ENCODE measurements around the gene ZNF644.
"Not testable (repeated sequence)": the region's sequence is repeated elsewhere in the genome, so short reads cannot be mapped to it uniquely, and the experiment has no call there.

The ZNF644 gene

DNA sequence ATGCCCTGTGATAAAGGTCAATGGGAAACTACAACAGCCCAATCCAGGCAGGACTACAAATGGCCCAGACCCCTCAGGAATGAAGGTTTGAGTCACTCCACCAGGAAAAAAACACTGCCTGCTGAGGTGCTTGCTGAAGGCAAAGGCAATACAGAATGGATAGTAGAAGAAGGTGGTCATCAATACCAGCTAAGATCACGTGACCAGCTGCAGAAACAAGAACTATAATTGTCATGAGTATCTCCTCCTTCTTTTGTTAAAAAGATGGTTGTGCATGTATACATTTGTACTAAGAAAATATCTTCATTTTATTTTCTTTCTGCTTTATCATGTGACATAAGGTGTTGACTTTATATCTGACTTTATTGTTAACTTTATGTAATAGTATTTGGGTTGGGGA lies 23.4 kb upstream of the ZNF644 start:
- Histone ChIP-seq H3K4me2 (ENCODE audit: low read length) (no peak overlapping the region), H3K27me3 (ENCODE audit: insufficient read depth, low read length, poor library complexity) (no peaks in the 10 kb centered on the region), H3K36me3 (ENCODE audit: control insufficient read depth, insufficient read depth, low read length) (no peaks in the 10 kb centered on the region), H3K4me1 (ENCODE audit: control insufficient read depth, low read depth, low read length) (no peaks in the 10 kb centered on the region), H3K23ac (ENCODE audit: low read length) (no peak overlapping the region), H3K4ac (ENCODE audit: low read depth, low read length) (no peak overlapping the region), H4K8ac (ENCODE audit: low read depth, low read length) (no peak overlapping the region), H3K27ac (ENCODE audit: low read depth, low read length) (no peak overlapping the region), H3K79me2 (ENCODE audit: control insufficient read depth, insufficient read depth, low read length) (no peaks in the 10 kb centered on the region), H3K18ac (ENCODE audit: low read length) (no peak overlapping the region), H3K56ac (ENCODE audit: low read length) (no peak overlapping the region), H3K79me1 (ENCODE audit: low read length) (no peaks in the 10 kb centered on the region), H3K9ac (ENCODE audit: low read length) (no peak overlapping the region), H2BK5ac (ENCODE audit: low read length) (no peak overlapping the region), H2AK5ac (ENCODE audit: low read length) (no peak overlapping the region), H4K5ac (ENCODE audit: low read length) (no peak overlapping the region), H2BK120ac (ENCODE audit: low read depth, low read length) (no peak overlapping the region), H3K4me3 (ENCODE audit: low read length) (no peak overlapping the region), H2BK15ac (replicated peaks; ENCODE audit: low read depth) (no peak overlapping the region)
- no peak for DNase-seq
- no CpG with 5 or more reads among the region's 1 CpG for WGBS (ENCODE audit: extremely low coverage, insufficient coverage, low lambda C conversion rate)

DNA sequence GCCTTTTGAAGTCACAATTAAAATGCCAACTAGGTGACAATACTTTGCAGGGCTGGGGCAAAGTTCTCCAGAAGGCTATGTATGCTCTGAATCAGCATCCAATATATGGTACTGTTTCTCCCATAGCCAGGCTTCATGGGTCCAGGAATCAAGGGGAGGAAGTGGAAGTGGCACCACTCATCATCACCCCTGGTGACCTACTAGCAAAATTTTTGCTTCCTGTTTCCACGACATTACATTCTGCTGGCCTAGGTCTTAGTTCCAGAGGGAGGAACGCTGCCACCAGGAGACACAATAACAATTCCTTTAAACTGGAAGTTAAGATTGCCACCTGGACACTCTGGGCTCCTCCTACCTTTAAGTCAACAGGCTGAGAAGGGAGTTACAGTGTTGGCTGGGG lies 22.9 kb upstream of the ZNF644 start:
- H2BK5ac ChIP-seq (ENCODE audit: low read length); H2AK5ac ChIP-seq (ENCODE audit: low read length); H3K36me3 ChIP-seq (ENCODE audit: control insufficient read depth, insufficient read depth, low read length); H3K4me3 ChIP-seq (ENCODE audit: low read length); H3K56ac ChIP-seq (ENCODE audit: low read length); H3K79me1 ChIP-seq (ENCODE audit: low read length); H2BK15ac ChIP-seq (replicated peaks; ENCODE audit: low read depth); H3K4me2 ChIP-seq (ENCODE audit: low read length); H3K18ac ChIP-seq (ENCODE audit: low read length); H4K8ac ChIP-seq (ENCODE audit: low read depth, low read length); H3K4me1 ChIP-seq (ENCODE audit: control insufficient read depth, low read depth, low read length); DNase-seq; H3K23ac ChIP-seq (ENCODE audit: low read length); H3K27me3 ChIP-seq (ENCODE audit: insufficient read depth, low read length, poor library complexity); H3K4ac ChIP-seq (ENCODE audit: low read depth, low read length); H3K9ac ChIP-seq (ENCODE audit: low read length); H2BK120ac ChIP-seq (ENCODE audit: low read depth, low read length); H3K79me2 ChIP-seq (ENCODE audit: control insufficient read depth, insufficient read depth, low read length); H3K27ac ChIP-seq (ENCODE audit: low read depth, low read length); H4K5ac ChIP-seq (ENCODE audit: low read length): not testable (repeated sequence)
- no CpG with 5 or more reads among the region's 2 CpGs for WGBS (ENCODE audit: extremely low coverage, insufficient coverage, low lambda C conversion rate)

DNA sequence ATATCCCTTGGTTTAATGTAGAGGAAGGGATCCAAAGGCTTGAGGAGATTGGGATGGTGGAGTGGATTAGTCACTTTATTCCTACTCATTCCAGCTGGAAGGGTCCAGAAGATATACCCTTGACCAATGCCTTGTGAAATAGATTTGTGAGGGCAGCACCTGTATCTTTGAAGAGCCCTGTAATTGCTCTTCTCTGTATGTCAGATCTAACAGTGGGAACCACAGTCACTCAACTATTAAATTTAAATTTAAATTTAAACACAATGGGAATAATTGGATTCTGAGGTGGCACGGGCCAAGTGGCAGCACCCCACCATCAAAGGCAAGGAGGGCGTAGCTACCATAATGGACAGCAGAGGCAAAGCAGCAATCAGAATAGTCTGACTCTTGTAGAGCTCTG lies 20.5 kb upstream of the ZNF644 start:
- H3K56ac ChIP-seq (ENCODE audit: low read length); H4K8ac ChIP-seq (ENCODE audit: low read depth, low read length); H3K4ac ChIP-seq (ENCODE audit: low read depth, low read length); H3K79me2 ChIP-seq (ENCODE audit: control insufficient read depth, insufficient read depth, low read length); DNase-seq; H3K18ac ChIP-seq (ENCODE audit: low read length); H3K79me1 ChIP-seq (ENCODE audit: low read length); H3K4me1 ChIP-seq (ENCODE audit: control insufficient read depth, low read depth, low read length); H2BK120ac ChIP-seq (ENCODE audit: low read depth, low read length); H3K23ac ChIP-seq (ENCODE audit: low read length); H3K4me2 ChIP-seq (ENCODE audit: low read length); H3K4me3 ChIP-seq (ENCODE audit: low read length); H3K27me3 ChIP-seq (ENCODE audit: insufficient read depth, low read length, poor library complexity); H2BK15ac ChIP-seq (replicated peaks; ENCODE audit: low read depth); H2BK5ac ChIP-seq (ENCODE audit: low read length); H3K9ac ChIP-seq (ENCODE audit: low read length); H3K27ac ChIP-seq (ENCODE audit: low read depth, low read length); H4K5ac ChIP-seq (ENCODE audit: low read length); H2AK5ac ChIP-seq (ENCODE audit: low read length); H3K36me3 ChIP-seq (ENCODE audit: control insufficient read depth, insufficient read depth, low read length): not testable (repeated sequence)
- no CpG with 5 or more reads among the region's 2 CpGs for whole genome bisulfite sequencing (ENCODE audit: extremely low coverage, insufficient coverage, low lambda C conversion rate)

- Histone ChIP-seq H4K5ac (ENCODE audit: low read length) (no peak overlapping the region), H2BK15ac (replicated peaks; ENCODE audit: low read depth) (no peak overlapping the region), H3K23ac (ENCODE audit: low read length) (no peak overlapping the region), H2AK5ac (ENCODE audit: low read length) (no peak overlapping the region), H3K79me1 (ENCODE audit: low read length) (no peaks in the 10 kb centered on the region), H3K79me2 (ENCODE audit: control insufficient read depth, insufficient read depth, low read length) (no peaks in the 10 kb centered on the region), H3K27me3 (ENCODE audit: insufficient read depth, low read length, poor library complexity) (no peaks in the 10 kb centered on the region), H3K4ac (ENCODE audit: low read depth, low read length) (no peak overlapping the region), H4K8ac (ENCODE audit: low read depth, low read length) (no peak overlapping the region), H3K4me1 (ENCODE audit: control insufficient read depth, low read depth, low read length) (peaks cover 4% of the 10 kb centered on the region), H3K4me2 (ENCODE audit: low read length) (no peak overlapping the region), H3K9ac (ENCODE audit: low read length) (no peak overlapping the region), H3K56ac (ENCODE audit: low read length) (no peak overlapping the region), H3K18ac (ENCODE audit: low read length) (no peak overlapping the region), H2BK5ac (ENCODE audit: low read length) (no peak overlapping the region), H3K4me3 (ENCODE audit: low read length) (no peak overlapping the region), H3K27ac (ENCODE audit: low read depth, low read length) (no peak overlapping the region), H2BK120ac (ENCODE audit: low read depth, low read length) (no peak overlapping the region), H3K36me3 (ENCODE audit: control insufficient read depth, insufficient read depth, low read length) (no peaks in the 10 kb centered on the region)
- no peak for DNase-seq
- no CpG with 5 or more reads among the region's 5 CpGs for WGBS (ENCODE audit: extremely low coverage, insufficient coverage, low lambda C conversion rate)
These were observed 16.7 kb upstream of the ZNF644 start for GRCh38 chr1:91038582-91038981.

GRCh38 chr1:91036894-91037829 lies 15.3 kb upstream of the ZNF644 start:
- no peak overlapping the region for H3K23ac ChIP-seq (ENCODE audit: low read length)
- H3K4me1 ChIP-seq (ENCODE audit: control insufficient read depth, low read depth, low read length) = peaks cover 4% of the 10 kb centered on the region
- H2AK5ac ChIP-seq (ENCODE audit: low read length) = no peak overlapping the region
- no peaks in the 10 kb centered on the region for H3K36me3 ChIP-seq (ENCODE audit: control insufficient read depth, insufficient read depth, low read length)
- no peak overlapping the region for H4K5ac ChIP-seq (ENCODE audit: low read length)
- no peaks in the 10 kb centered on the region for H3K79me2 ChIP-seq (ENCODE audit: control insufficient read depth, insufficient read depth, low read length)
- no CpG with 5 or more reads among the region's 4 CpGs for WGBS (ENCODE audit: extremely low coverage, insufficient coverage, low lambda C conversion rate)
- H3K4me3 ChIP-seq (ENCODE audit: low read length) = no peak overlapping the region
- no peak for DNase-seq
- H3K27me3 ChIP-seq (ENCODE audit: insufficient read depth, low read length, poor library complexity) = no peaks in the 10 kb centered on the region
- H3K4ac ChIP-seq (ENCODE audit: low read depth, low read length) = no peak overlapping the region
- H2BK120ac ChIP-seq (ENCODE audit: low read depth, low read length) = no peak overlapping the region
- H2BK5ac ChIP-seq (ENCODE audit: low read length) = no peak overlapping the region
- no peaks in the 10 kb centered on the region for H3K79me1 ChIP-seq (ENCODE audit: low read length)
- peak overlapping the region; percentile 57 for H2BK15ac ChIP-seq (replicated peaks; ENCODE audit: low read depth)
- no peak overlapping the region for H3K9ac ChIP-seq (ENCODE audit: low read length)
- H3K18ac ChIP-seq (ENCODE audit: low read length) = no peak overlapping the region
- H3K56ac ChIP-seq (ENCODE audit: low read length) = no peak overlapping the region
- H3K27ac ChIP-seq (ENCODE audit: low read depth, low read length) = no peak overlapping the region
- no peak overlapping the region for H3K4me2 ChIP-seq (ENCODE audit: low read length)
- H4K8ac ChIP-seq (ENCODE audit: low read depth, low read length) = no peak overlapping the region

DNA sequence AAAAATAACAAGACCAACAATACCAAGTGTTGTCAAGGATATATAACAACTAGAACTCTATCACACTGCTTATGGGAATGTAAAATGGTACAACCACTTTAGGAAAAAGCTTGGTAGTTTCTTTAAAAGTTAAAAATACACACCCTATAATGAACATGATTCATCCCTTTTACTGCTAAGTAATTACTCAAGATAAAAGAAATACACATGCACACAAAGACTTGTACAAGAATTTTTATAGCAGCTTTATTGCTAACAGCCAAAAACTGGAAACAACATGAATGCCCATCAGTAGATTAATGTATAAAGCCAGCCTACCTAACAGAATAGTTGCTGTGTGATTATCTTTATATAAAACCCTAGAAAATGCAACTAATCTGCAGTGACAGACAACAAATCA lies 10.5 kb upstream of the ZNF644 start:
- no peak overlapping the region for H3K4ac ChIP-seq (ENCODE audit: low read depth, low read length)
- H3K18ac ChIP-seq (ENCODE audit: low read length) = no peak overlapping the region

More for the DNA sequence above, 10.5 kb upstream of the ZNF644 start:
- H3K4me3 ChIP-seq (ENCODE audit: low read length) = no peak overlapping the region
- H3K4me2 ChIP-seq (ENCODE audit: low read length) = no peak overlapping the region
- H2AK5ac ChIP-seq (ENCODE audit: low read length) = no peak overlapping the region
- H2BK120ac ChIP-seq (ENCODE audit: low read depth, low read length) = no peak overlapping the region
- H3K9ac ChIP-seq (ENCODE audit: low read length) = no peak overlapping the region
- no peak overlapping the region for H3K56ac ChIP-seq (ENCODE audit: low read length)
- H3K79me2 ChIP-seq (ENCODE audit: control insufficient read depth, insufficient read depth, low read length) = no peaks in the 10 kb centered on the region
- no peaks in the 10 kb centered on the region for H3K27me3 ChIP-seq (ENCODE audit: insufficient read depth, low read length, poor library complexity)
- no peak overlapping the region for H4K8ac ChIP-seq (ENCODE audit: low read depth, low read length)
- no peak overlapping the region for H3K23ac ChIP-seq (ENCODE audit: low read length)
- peaks cover 4% of the 10 kb centered on the region for H3K4me1 ChIP-seq (ENCODE audit: control insufficient read depth, low read depth, low read length)
- H3K36me3 ChIP-seq (ENCODE audit: control insufficient read depth, insufficient read depth, low read length) = no peaks in the 10 kb centered on the region
- H3K27ac ChIP-seq (ENCODE audit: low read depth, low read length) = no peak overlapping the region
- no peak overlapping the region for H4K5ac ChIP-seq (ENCODE audit: low read length)
- H2BK15ac ChIP-seq (replicated peaks; ENCODE audit: low read depth) = no peak overlapping the region
- DNase-seq = no peak
- no peak overlapping the region for H2BK5ac ChIP-seq (ENCODE audit: low read length)
- H3K79me1 ChIP-seq (ENCODE audit: low read length) = no peaks in the 10 kb centered on the region

Measured in mesendoderm (in vitro differentiated cells).